Measurements from ENCODE around the gene RBMS1.
"Not testable (repeated sequence)": the region's sequence is repeated elsewhere in the genome, so short reads cannot be mapped to it uniquely, and the experiment has no call there.

Gene RBMS1

GRCh38 chr2:160433466-160434140, 60.0 kb downstream of the RBMS1 start:
- DNase-seq (ENCODE audit: low read depth, low spot score) = no peak

GRCh38 chr2:160432633-160433032, 61.0 kb downstream of the RBMS1 start:
- no peak for DNase-seq (ENCODE audit: low read depth, low spot score)

- no peak for DNase-seq (ENCODE audit: low read depth, low spot score)
These were observed 62.2 kb downstream of the RBMS1 start for GRCh38 chr2:160431441-160431840.

GRCh38 chr2:160430001-160430344, 63.6 kb downstream of the RBMS1 start:
- no peak for DNase-seq (ENCODE audit: low read depth, low spot score)

- DNase-seq (ENCODE audit: low read depth, low spot score) = no peak
These were observed 64.2 kb downstream of the RBMS1 start for GRCh38 chr2:160429248-160430000.

- no peak for DNase-seq (ENCODE audit: low read depth, low spot score)
These were observed 65.2 kb downstream of the RBMS1 start for GRCh38 chr2:160428405-160428763.

GRCh38 chr2:160427629-160428404, 65.8 kb downstream of the RBMS1 start:
- no peak for DNase-seq (ENCODE audit: low read depth, low spot score)

GRCh38 chr2:160426604-160427003, 67.0 kb downstream of the RBMS1 start:
- DNase-seq (ENCODE audit: low read depth, low spot score) = no peak

- DNase-seq (ENCODE audit: low read depth, low spot score) = no peak
These were observed 68.0 kb downstream of the RBMS1 start for GRCh38 chr2:160425434-160426151.

- DNase-seq (ENCODE audit: low read depth, low spot score) = no peak
These were observed 70.5 kb downstream of the RBMS1 start for GRCh38 chr2:160423126-160423525.

GRCh38 chr2:160421646-160422501, 71.7 kb downstream of the RBMS1 start:
- DNase-seq (ENCODE audit: low read depth, low spot score) = not testable (repeated sequence)

- DNase-seq (ENCODE audit: low read depth, low spot score) = no peak
These were observed 72.9 kb downstream of the RBMS1 start for GRCh38 chr2:160420711-160421110.

GRCh38 chr2:160419776-160420505, 73.7 kb downstream of the RBMS1 start:
- DNase-seq (ENCODE audit: low read depth, low spot score) = no peak

- DNase-seq (ENCODE audit: low read depth, low spot score) = no peak
These were observed 74.8 kb downstream of the RBMS1 start for GRCh38 chr2:160418853-160419252.

- DNase-seq (ENCODE audit: low read depth, low spot score) = no peak
These were observed 75.2 kb downstream of the RBMS1 start for GRCh38 chr2:160418398-160418765.

GRCh38 chr2:160417745-160418397, 75.7 kb downstream of the RBMS1 start:
- no peak for DNase-seq (ENCODE audit: low read depth, low spot score)

- DNase-seq (ENCODE audit: low read depth, low spot score) = no peak
These were observed 77.6 kb downstream of the RBMS1 start for GRCh38 chr2:160415991-160416390.

GRCh38 chr2:160411955-160412354, 81.7 kb downstream of the RBMS1 start:
- no peak for DNase-seq (ENCODE audit: low read depth, low spot score)

- DNase-seq (ENCODE audit: low read depth, low spot score) = no peak
These were observed 82.4 kb downstream of the RBMS1 start for GRCh38 chr2:160411167-160411566.

- no peak for DNase-seq (ENCODE audit: low read depth, low spot score)
These were observed 84.1 kb downstream of the RBMS1 start for GRCh38 chr2:160409480-160409879.
